OCI-LY1 (cell line): ENCODE data around the gene AMPH.
"Not testable (repeated sequence)": the region's sequence is repeated elsewhere in the genome, so short reads cannot be mapped to it uniquely, and the experiment has no call there.

Experiments
- H2AFZ ChIP-seq: fragments of 200-600 bp; sonication (generic), shearing (Covaris generic); 2 replicates; pipeline ENCODE4 v1.6.0; 2014; ENCODE audit warnings: antibody characterized with exemption, mild to moderate bottlenecking, low read length
- H3F3A ChIP-seq: fragments of 200-600 bp; sonication (generic), shearing (Covaris generic); 2 replicates; pipeline ENCODE4 v1.6.0; 2014; ENCODE audit warnings: mild to moderate bottlenecking, antibody characterized with exemption, low read length, moderate library complexity; ENCODE audit not compliant: insufficient read depth
- H3K27ac ChIP-seq: fragments of 200-600 bp; sonication (generic); 2 replicates; pipeline ENCODE4 v1.5.1; 2014; ENCODE audit warnings: low read length, mixed run types, mild to moderate bottlenecking, low read depth; ENCODE audit not compliant: poor library complexity, severe bottlenecking
- H3K27me3 ChIP-seq: fragments of 200-600 bp; sonication (generic); 2 replicates; pipeline ENCODE4 v1.6.0; 2014; ENCODE audit warnings: antibody characterized with exemption, mild to moderate bottlenecking, low read length, moderate library complexity; ENCODE audit not compliant: insufficient read depth
- H3K36me3 ChIP-seq: fragments of 200-600 bp; sonication (generic); 2 replicates; pipeline ENCODE4 v1.6.1; 2014; ENCODE audit warnings: mild to moderate bottlenecking, antibody characterized with exemption, low read length, moderate library complexity, mixed read lengths; ENCODE audit not compliant: insufficient read depth
- H3K4me1 ChIP-seq: fragments of 200-600 bp; sonication (generic); 2 replicates; pipeline ENCODE4 v1.5.1; 2014; ENCODE audit warnings: mild to moderate bottlenecking, low read length, moderate library complexity; ENCODE audit not compliant: insufficient read depth, severe bottlenecking
- H3K4me2 ChIP-seq: fragments of 200-600 bp; sonication (generic), shearing (Covaris generic); 2 replicates; pipeline ENCODE4 v1.6.1; 2014; ENCODE audit warnings: low read length
- H3K4me3 ChIP-seq: fragments of 200-600 bp; sonication (generic); 2 replicates; pipeline ENCODE4 v1.5.1; 2014; ENCODE audit warnings: low read length, low read depth, mild to moderate bottlenecking, mixed read lengths; ENCODE audit not compliant: poor library complexity, severe bottlenecking
- H3K79me2 ChIP-seq: fragments of 200-600 bp; shearing (Covaris generic); 2 replicates; pipeline ENCODE4 v1.6.1; 2016; ENCODE audit warnings: mixed run types, low read length, mixed read lengths; ENCODE audit not compliant: insufficient read depth
- H3K9ac ChIP-seq: fragments of 200-600 bp; sonication (generic), shearing (Covaris generic); 2 replicates; pipeline ENCODE4 v1.6.1; 2014; ENCODE audit warnings: mild to moderate bottlenecking, low read length, mixed read lengths
- H3K9me2 ChIP-seq: fragments of 200-600 bp; sonication (generic), shearing (Covaris generic); 2 replicates; pipeline ENCODE4 v1.6.1; 2014; ENCODE audit warnings: low read depth, mild to moderate bottlenecking, low read length, mixed read lengths
- H3K9me3 ChIP-seq: fragments of 200-600 bp; shearing (Covaris generic); 2 replicates; pipeline ENCODE4 v1.6.1; 2014; ENCODE audit warnings: low read length, mixed read lengths
- H4K20me1 ChIP-seq: fragments of 200-600 bp; sonication (generic), shearing (Covaris generic); 2 replicates; pipeline ENCODE4 v1.6.0; 2016; ENCODE audit warnings: mild to moderate bottlenecking, low read length; ENCODE audit not compliant: insufficient read depth
- EZH2 ChIP-seq: fragments of 200-600 bp; sonication (generic), shearing (Covaris generic); IDR thresholded peaks from 2 replicates; pipeline ENCODE4 v1.8.0; 2017; ENCODE audit warnings: borderline replicate concordance, mixed run types, mild to moderate bottlenecking, antibody characterized with exemption, low read length, moderate library complexity, mixed read lengths
- TF ChIP-seq, protein P1 (sequence below): fragments of 200-600 bp; sonication (generic), shearing (Covaris generic); IDR thresholded peaks from 2 replicates; pipeline ENCODE4 v1.5.1; 2017; ENCODE audit warnings: mild to moderate bottlenecking, antibody characterized with exemption, low read length, moderate library complexity, mixed read lengths

Gene AMPH

DNA sequence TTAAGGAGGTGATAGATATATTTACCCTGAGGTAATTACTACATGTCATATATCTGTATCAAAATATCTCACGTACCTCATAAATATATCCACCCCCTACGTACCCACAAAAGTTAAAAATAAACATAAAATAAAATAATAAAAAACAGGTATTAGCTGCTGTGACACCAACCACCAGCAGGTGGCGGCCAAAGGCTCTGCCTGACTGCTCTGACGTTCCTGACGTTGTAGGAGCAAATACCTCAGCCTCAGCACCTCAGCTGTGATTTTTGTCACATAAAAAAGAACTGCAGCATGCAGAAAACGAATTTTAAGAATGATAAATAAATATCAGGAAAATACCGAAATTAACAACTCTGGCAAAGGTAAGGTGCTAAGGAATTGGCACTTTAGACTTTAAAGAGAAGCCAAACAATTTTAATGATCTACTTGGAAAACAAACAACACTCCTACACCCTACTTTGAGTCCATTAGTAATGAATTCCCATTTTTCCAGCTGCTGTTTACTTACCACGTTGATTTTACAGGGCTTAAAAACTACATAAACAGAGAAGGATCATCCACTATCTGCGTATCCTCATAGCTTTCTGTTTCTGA is 232.3 kb downstream of the AMPH start:
- H3K4me3 ChIP-seq = no peak overlapping the region
- no peaks in the 10 kb centered on the region for H3K9me3 ChIP-seq
- no peaks in the 10 kb centered on the region for H3K27me3 ChIP-seq
- no peaks in the 10 kb centered on the region for H3K9me2 ChIP-seq
- no peak overlapping the region for H3K27ac ChIP-seq
- H3F3A ChIP-seq = no peaks in the 10 kb centered on the region
- H2AFZ ChIP-seq = no peak overlapping the region
- H3K9ac ChIP-seq = no peak overlapping the region
- no peaks in the 10 kb centered on the region for H4K20me1 ChIP-seq
- TF ChIP-seq, protein P1, sequence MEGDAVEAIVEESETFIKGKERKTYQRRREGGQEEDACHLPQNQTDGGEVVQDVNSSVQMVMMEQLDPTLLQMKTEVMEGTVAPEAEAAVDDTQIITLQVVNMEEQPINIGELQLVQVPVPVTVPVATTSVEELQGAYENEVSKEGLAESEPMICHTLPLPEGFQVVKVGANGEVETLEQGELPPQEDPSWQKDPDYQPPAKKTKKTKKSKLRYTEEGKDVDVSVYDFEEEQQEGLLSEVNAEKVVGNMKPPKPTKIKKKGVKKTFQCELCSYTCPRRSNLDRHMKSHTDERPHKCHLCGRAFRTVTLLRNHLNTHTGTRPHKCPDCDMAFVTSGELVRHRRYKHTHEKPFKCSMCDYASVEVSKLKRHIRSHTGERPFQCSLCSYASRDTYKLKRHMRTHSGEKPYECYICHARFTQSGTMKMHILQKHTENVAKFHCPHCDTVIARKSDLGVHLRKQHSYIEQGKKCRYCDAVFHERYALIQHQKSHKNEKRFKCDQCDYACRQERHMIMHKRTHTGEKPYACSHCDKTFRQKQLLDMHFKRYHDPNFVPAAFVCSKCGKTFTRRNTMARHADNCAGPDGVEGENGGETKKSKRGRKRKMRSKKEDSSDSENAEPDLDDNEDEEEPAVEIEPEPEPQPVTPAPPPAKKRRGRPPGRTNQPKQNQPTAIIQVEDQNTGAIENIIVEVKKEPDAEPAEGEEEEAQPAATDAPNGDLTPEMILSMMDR = peak; percentile 81
- TF ChIP-seq EZH2 = no peak
- H3K4me1 ChIP-seq = no peaks in the 10 kb centered on the region
- no peaks in the 10 kb centered on the region for H3K36me3 ChIP-seq
- no peaks in the 10 kb centered on the region for H3K79me2 ChIP-seq
- no peak overlapping the region for H3K4me2 ChIP-seq

DNA sequence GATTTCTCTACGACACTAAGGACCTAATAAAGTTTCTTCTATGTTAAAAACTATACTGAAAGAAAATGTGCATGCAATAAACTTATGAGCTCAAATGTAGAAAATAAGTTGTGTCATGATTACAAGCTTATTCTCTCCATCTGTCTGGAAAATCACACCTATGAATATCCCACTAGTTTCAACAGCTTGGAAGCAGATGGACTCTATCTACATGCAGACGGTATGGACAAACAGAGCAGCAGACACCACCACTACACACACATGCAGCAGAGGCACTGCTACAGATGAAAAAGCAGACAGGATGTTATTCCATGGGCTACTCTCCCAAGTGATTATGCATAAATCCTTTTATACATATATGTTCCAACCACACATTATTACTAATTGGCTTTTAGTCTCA is 234.3 kb downstream of the AMPH start:
- H3K36me3 ChIP-seq = no peaks in the 10 kb centered on the region
- no peaks in the 10 kb centered on the region for H3K9me3 ChIP-seq
- no peaks in the 10 kb centered on the region for H3K9me2 ChIP-seq
- H3K4me1 ChIP-seq = no peaks in the 10 kb centered on the region
- H3K4me2 ChIP-seq = no peak overlapping the region
- H3K27me3 ChIP-seq = no peaks in the 10 kb centered on the region
- no peak overlapping the region for H2AFZ ChIP-seq
- no peak overlapping the region for H3K4me3 ChIP-seq
- TF ChIP-seq, protein P1 = no peak
- TF ChIP-seq EZH2 = no peak
- no peak overlapping the region for H3K9ac ChIP-seq
- H4K20me1 ChIP-seq = no peaks in the 10 kb centered on the region
- no peak overlapping the region for H3K27ac ChIP-seq
- no peaks in the 10 kb centered on the region for H3K79me2 ChIP-seq
- no peaks in the 10 kb centered on the region for H3F3A ChIP-seq

DNA sequence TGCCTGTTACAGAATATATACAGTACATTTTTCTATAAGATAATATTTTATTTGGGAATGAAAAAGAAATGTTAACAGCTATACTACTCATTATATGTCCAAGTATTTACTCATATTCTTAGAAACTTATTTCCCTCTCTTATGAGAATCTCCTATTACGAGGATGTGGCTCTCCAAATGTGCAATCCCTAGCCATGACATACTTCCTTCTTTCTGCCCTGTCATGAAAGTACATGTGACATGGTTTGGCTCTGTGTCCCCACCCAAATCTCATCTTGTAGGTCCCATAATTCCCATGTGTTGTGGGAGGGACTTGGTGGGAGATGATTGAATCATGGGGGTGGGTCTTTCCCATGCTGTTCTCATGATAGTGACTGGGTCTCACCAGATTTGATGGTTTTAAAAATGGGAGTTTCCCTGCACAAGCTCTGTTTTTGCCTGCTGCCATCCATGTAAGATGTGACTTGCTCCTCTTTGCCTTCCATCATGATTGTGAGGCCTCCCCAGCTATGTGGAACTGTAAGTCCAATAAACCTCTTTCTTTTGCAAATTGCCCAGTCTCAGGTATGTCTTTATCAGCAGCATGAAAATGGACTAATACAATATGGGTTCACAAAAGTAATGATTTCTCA is 235.1 kb downstream of the AMPH start:
- not testable (repeated sequence) for H3K4me2 ChIP-seq, H3K27me3 ChIP-seq, H3K4me3 ChIP-seq, H3K36me3 ChIP-seq, H3K9me2 ChIP-seq, H3K9me3 ChIP-seq, H3K4me1 ChIP-seq, H2AFZ ChIP-seq, H3K9ac ChIP-seq, H3F3A ChIP-seq, H3K27ac ChIP-seq, H3K79me2 ChIP-seq, H4K20me1 ChIP-seq

DNA sequence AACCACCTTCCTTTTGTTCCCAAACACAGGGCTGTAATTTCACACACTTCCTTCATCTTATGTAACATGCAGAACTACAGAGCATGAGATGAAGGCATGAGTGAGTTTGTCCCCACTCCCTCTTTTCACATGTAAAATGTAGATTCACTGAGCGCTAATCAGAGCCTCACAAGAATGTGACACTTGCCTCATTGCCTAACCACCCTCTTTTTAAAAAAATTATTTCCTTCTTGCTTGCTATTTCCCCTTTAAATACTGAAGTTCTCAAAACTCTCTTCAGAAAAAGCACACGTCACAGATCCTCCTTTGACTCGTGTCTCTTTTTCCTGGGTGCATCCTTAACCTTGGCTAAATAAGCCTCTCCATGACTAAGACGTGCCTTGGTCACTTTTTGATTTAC is 236.5 kb downstream of the AMPH start:
- TF ChIP-seq, protein P1 = no peak
- no peak for TF ChIP-seq EZH2
- Histone ChIP-seq H3K27ac (no peak overlapping the region), H3K27me3 (0 out of 2 replicates have a peak, but pooled peaks cover 4% of the 10 kb centered on the region), H2AFZ (no peak overlapping the region), H3F3A (no peaks in the 10 kb centered on the region), H3K4me2 (no peak overlapping the region), H3K4me3 (no peak overlapping the region), H3K36me3 (no peaks in the 10 kb centered on the region), H4K20me1 (no peaks in the 10 kb centered on the region), H3K9ac (no peak overlapping the region), H3K4me1 (no peaks in the 10 kb centered on the region), H3K9me2 (no peaks in the 10 kb centered on the region), H3K9me3 (no peaks in the 10 kb centered on the region), H3K79me2 (no peaks in the 10 kb centered on the region)
